SKM-1 (cell line): ENCODE measurements around the gene RILPL2.
"Not testable (repeated sequence)": the region's sequence is repeated elsewhere in the genome, so short reads cannot be mapped to it uniquely, and the experiment has no call there.

Source experiments
- DNase-seq: peaks from one replicate; lab custom pipeline; 2025; ENCODE audit not compliant: unreplicated experiment; lab: John Stamatoyannopoulos, UW

Gene RILPL2

DNA sequence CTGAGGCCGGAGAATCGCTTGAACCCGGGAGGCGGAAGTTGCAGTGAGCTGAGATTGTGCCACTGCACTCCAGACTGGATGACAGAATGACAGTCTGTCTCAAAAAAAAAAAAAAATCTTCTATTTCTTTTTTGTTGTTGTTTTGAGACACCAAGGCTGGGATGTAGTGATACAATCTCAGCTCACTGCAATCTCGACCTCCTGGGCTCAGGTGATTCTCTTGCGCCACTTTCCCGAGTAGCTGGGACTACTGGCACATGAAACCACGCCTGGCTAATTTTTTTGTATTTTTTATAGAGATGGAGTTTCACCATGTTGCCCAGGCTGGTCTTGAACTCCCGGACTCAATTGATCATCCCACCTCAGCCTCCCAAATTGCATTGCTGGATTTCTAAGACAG is 14.2 kb upstream of the RILPL2 start:
- no peak for DNase-seq

DNA sequence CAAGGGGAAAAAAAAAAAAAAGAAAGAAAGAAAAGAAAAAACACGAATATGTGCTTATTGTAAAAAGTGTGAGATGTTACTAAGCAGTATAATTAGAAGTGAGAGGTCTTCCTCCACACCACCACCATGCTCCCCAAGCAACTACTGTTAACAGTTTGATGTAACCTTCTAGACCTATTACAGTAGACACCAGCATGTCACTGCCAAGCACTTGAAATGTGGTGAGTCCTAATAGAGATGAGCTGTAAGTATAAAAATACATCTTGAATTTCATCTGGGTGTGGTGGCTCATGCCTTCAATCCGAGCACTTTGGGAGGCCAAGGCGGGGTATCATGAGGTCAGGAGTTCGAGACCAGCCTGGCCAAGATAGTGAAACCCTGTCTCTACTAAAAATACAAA is 13.4 kb upstream of the RILPL2 start:
- no peak for DNase-seq

DNA sequence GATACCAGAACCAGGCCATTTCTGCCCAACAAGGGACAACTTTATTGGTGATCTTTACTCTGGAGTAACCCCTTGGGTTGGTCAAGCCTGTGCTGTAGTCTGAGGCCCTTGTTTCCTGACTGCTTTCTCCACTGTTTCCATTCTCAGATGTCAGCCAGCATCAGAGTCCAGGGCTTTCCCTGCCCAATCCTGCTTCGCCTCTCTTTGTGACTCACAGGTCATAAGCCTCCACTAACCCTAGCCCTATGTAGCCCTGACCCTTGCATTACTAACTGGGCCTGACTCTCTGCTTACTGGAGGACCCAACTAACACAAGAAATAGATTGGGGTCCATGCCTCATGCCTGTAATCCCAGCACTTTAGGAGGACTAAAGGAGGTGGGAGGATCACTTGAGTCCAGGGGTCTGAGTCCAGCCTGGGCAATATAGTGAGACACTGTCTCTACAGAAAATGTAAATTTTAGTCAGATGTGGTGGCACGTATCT is 12.8 kb upstream of the RILPL2 start:
- no peak for DNase-seq

DNA sequence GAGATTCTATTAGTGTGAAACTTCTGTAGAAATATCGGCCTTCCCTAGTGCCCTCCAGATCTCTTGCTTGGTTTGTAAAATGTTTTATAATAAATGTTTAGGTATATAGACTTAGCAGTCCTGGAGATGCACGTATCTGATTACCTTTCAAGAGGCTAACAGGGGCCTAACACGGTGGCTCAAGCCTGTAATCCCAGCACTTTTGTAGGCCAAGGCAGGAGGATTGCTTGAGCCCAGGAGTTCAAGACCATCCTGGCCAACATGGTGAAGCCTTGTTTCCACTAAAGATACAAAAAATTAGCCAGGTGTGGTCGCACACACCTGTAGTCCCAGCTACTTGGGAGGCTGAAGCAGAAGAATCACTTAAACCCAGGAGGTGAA is 9.8 kb upstream of the RILPL2 start:
- DNase-seq: no peak

DNA sequence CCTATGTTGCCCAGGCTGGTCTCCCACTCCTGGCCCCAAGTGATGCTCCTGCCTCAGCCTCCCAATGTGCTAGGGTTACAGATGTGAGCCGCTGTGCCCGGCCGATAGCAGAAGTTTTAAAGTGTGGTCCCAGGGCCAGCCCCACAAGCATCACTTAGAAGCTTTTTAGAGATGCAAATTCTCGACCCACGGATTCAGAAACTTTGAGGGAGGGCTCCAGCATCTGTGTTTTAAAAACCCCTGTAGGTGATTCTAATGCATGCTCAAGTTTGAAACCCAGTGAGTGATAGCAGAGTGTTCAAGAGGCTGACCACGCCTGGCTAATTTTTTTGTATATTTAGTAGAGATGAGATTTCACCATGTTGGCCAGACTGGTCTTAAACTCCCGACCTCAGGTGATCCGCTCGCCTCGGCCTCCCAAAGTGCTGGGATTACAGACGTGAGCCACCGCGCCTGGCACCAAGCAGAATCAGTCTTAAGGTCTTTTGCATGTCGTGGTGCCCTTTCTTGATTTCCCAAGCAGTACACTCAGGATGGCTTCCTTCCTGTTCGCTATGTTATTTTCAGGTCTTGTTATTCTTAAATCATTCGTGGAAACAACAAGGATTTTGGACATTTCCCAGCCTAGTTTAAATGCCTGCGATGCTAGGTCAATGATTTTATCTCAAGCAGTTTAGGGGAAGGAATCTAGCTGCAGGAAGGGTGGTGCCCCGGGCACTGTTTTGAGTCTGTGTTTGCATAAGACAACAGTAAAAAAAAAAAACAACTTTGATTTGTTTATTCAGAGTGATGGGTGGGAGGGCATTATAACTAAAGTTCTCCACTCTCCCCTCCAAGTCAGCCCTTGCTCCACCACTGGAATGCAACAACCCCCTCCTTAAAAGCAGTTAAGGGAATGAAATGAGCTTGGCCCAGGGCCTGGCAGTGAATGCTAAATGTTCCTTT is 9.2 kb upstream of the RILPL2 start:
- DNase-seq: no peak

DNA sequence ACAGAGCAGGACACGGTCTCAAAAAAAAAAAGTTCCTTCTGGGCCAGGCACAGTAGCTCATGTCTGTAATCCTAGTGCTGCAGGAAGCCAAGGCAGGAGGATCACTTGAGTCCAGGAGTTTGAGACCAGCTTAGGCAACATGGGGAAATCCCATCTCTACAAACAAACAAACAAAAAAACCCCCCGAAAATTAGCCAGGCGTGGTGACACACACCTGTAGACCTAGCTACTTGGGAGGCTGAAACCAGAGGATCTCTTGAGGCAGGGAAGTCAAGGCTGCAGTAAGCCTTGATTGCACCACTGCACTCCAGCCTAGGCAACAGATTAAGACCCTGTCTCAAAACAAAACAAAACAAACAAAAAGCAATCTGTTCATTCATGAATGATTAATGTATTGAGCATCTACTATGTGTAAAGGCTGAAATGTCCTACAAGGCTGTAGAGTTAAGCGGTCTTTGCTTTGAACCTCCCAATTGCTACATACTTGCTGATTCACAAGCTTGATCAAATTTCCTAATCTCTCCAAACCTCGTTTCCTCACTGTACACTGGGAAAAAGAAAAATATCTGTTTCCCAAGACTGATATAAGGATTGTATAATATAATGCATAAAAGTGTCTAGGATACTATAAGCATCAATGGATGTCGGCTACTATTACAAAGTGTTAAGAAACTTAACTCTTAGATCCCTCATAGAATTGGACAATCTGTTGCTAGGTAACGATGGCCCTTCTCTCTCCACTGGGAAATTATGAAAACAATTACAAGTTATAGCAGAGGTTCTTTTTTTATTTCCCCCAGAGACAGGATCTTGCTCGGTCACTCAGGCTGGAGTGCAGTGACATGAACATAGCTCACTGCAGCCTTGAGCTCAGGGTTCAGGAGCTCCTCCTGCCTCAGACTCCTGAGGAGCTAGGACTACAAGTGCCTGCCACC is 7.9 kb upstream of the RILPL2 start:
- DNase-seq: no peak

DNA sequence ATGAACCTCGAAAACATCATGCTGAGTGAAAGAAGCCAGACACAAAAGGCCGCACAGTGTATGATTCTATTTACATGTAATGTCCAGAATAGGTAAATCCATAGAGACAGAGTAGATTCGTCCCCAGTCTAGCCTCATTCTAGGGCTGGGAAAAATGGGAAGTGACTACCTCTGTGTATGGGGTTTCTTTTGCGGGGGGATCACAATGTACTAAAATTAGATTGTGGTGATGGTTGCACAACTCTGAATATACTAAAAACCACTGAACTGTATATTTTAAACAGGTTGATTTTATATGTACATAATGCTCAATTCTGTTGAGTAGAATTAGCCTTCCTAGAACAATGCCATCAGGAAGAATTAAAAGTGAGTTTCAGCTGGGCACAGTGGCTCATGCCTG is 6.3 kb upstream of the RILPL2 start:
- DNase-seq: peak; percentile 12

DNA sequence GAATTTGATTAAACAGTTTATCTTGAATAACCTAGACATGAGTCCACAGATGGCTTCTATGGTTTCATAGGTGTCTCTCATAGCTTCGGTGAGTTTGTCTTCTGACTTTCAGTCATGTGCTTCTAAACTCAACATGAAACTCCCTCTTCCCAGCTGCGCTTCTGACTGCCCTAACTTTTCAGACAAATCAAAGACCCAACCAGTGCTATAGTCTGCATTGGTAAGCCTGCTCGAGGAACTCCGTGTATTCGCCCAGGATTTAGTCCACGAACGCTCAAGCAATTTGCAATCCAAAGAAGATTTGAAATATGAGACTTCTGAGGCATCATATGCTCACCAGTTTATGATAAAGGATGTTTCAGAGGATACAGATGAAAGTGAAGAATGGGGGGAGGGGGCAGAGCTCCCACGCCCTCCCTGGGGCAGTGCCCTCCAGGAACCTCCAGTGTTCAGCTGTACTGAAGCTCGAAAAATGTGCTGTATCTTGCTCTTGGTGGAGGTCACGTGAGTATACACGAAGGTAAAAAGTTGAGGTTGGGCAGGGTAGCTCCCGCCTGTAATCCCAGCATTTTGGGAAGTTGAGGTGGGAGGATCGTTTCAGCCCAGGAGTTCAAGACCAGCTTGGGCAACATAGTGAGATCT is 5.2 kb upstream of the RILPL2 start:
- no peak for DNase-seq

DNA sequence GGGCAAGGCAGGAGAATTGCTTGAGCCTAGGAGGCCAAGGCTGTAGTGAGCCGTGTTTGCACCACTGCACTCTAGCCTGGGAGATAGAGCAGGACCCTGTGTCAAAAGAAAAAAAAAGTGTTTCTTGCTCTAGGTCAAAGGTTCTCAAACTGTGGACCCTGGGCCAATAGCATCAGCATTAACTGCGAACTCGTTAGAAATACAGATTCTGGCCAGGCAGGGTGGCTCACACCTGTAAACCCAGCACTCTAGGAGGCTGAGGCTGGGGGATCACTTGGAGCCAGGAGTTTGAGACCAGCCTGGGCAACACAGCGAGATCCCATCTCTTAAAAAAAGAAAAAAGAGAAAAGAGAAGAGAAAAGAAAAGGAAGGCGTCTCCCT is 858 bp downstream of the RILPL2 start:
- no peak for DNase-seq

DNA sequence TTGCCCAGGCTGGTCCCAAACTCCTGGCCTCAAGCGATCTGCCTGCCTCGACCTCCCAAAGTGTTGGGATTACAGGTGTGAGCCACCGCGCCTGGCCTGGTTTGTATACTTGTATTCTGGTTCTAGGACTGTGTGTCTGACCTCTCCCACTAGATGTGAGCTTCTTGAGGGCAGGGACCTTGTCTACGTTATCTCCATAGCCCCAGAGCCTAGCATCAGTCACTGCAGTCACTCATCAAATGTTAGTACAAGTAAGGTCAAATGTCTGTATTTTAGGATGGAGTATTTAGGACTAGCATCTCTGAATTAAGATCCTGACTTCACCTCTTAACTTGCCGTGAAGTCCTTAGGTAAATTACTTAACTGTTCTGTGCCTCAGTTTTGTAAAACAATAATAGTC is 2.9 kb downstream of the RILPL2 start:
- DNase-seq: no peak

DNA sequence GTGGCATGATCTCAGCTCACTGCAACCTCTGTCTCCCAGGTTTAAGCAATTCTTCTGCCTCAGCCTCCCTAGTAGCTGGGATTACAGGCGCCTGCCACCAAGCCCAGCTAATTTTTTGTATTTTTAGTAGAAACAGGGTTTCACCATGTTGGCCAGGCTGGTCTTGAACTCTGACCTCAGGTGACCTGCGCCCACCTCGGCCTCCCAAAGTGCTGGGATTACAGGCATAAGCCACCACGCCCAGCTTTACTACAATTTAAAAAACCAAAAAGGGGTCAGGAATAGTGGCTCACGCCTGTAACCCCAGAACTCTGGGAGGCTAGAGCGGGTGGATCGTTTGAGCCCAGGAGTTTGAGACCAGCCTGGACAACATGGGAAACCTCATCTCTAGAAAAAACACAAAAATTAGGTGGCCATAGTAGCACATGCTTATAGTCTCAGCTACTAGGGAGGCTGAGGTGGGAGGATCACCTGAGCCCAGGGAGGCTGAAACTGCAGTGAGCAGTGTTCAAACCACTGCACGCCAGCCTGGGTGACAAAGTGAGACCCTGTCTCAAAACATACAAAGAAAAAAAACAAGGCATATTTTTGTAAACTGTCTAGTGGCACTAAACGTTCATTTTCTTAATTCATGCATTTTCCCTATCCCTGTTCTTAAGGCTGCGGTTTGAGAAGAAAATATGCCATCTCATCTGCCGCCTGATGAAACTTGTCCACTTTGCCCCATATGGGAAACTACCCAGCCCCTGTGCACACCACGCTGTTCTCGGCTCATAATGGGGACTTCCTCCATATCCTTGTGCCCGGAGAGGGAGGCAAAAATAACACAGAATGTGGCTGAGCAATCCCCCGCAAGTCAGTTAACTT is 4.3 kb downstream of the RILPL2 start:
- peak; percentile 14 for DNase-seq

DNA sequence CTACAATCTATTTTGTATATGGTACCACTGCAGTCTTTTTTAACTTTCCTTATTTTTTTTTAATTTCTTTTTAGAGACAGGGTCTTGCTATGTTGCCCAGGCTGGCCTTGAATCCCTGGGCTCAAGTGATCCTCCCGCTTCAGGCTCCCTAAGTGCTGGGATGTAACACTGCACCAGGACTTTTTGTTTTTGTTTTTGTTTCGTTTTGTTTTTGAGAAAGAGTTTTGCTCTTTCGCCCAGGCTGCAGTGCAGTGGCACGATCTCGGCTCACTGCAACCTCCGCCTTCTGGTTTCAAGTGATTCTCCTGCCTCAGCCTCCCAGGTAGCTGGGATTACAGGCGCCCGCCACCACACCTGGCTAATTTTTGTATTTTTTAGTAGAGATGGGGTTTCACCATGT is 7.4 kb downstream of the RILPL2 start:
- DNase-seq: not testable (repeated sequence)

DNA sequence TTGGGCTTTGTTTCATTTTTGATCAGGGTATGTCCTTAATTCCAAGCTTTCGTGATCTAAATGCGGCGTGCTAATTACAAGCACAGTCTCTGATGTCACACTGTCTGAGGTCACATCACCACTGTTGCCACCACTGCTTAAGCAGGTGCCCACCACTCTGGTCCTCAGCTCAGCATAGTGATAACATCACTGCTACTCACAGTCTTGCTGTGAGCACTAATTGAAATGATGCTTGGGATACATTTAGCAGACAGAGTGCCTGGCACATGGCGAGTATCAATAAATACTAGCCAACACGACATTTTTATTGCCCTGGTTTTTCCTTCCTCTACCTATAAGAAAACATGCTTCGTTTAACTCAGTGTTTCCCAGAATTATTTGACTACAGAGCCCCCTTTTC is 7.9 kb downstream of the RILPL2 start:
- no peak for DNase-seq

DNA sequence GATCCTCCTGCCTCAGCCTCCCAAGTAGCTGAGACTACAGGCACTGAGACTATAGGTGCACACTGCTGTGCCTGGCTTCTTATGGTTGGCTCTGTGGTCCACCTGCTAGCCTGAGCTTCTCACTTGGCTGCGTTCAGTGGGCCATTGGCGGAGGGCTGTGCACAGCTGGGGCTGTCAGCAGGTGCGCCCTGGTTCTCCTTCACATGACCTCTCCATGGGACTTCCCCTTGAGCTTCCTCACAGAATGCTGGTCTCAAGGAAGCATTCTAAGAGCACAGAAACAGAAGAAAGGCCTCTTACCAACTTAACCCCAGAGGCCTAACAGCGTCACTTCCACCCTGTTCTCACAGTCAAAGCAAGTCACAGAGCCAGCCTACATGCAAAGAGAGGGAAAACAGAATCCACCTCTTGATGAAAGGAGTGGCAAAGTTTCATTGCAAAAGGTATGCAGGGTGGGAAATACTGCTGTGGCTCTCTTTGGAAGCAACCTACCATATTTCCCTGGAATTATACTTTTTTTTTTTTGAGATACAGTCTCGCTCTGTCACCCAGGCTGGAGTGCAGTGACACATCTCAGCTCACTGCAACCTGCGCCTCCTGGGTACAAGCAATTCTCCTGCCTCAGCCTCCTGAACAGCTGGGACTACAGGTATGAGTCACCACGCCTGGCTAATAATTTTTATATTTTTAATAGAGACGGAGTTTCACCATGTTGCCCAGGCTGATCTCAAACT is 9.3 kb downstream of the RILPL2 start:
- DNase-seq: no peak

DNA sequence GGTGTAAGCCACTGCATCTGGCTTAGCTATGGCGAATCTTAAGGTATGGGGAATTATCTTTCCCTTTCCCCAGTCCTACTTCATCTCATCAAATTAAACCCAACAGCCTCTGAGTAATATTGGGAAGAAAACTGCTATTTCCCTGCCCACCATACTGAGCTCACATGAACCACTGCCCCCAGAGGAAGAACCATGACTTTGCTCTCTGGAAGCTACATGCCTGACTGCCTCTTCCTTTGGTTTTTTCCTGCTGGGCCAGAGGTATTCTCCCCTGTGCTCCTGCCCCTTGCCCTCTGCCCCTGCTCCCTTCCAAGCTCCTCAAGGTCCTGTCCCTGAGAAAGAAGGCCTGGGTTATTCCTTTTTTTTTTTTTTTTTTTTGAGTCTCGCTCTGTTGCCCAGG is 15.2 kb downstream of the RILPL2 start:
- no peak for DNase-seq

DNA sequence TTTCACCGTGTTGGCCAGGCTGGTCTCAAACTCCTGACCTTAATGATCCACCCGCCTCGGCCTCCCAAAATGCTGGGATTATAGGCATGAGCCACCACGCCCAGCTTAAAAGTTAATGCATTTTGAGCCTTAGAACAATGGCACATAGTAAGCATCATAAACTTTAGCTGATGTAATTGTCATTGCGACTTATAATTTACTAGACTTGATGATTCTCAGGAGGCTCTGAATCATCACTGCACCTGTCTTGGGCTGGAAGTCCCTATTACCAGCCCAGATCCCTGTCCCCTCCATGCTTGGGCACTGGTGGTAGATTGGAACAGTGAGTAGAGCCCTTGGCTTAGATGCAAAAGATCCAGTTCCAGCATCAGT is 26.5 kb downstream of the RILPL2 start:
- DNase-seq: no peak

DNA sequence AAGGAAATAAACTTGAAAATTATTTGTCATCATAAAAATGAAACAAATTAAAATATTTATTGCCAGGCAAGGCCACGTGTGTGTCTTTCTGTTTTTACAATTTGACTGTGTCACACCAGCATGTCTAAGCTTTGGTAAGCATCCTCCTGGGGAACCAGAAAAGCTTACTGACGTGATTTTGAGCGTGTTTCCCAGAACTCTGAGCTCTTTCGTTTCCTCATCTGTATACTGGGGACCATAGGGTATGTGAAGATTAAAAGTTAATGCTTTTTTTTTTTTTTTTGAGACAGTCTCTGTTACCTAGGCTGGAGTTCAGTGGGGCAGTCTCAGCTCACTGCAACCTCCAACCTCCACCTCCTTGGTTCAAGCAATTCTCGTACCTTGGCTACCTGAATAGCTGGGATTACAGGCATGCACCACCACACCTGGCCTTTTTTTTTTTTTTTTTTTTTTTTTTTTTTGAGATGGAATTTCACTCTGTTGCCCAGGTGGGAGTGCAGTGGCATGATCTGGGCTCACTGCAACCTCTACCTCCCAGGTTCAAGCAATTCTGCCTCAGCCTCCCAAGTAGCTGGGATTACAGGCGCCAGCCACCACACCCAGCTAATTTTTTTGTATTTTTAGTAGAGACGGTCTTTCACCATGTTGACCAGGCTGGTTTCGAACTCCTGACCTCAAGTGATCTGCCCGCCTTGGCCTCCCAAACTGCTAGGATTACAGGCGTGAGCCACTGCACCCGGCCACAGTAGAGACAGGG is 27.0 kb downstream of the RILPL2 start:
- not testable (repeated sequence) for DNase-seq

DNA sequence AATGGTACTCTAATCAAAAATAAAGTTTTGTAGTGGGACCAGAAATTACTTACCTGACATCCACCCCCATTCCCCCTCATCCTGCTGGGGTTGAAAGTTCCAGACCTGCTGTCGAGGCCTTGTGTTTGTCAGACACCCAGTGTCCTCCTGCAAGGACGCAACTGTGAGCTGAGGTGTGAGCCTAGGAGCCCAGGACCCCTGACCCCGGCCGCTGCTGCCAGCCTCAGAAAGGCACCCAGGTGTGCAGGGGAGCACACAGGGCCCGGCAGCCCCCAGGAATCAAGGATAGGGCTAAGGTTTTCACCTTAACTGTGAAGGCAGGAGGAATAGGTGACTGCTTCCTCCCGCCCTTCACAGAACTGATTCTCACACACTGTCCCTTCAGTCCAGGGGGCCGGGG is 27.9 kb downstream of the RILPL2 start:
- not testable (repeated sequence) for DNase-seq

DNA sequence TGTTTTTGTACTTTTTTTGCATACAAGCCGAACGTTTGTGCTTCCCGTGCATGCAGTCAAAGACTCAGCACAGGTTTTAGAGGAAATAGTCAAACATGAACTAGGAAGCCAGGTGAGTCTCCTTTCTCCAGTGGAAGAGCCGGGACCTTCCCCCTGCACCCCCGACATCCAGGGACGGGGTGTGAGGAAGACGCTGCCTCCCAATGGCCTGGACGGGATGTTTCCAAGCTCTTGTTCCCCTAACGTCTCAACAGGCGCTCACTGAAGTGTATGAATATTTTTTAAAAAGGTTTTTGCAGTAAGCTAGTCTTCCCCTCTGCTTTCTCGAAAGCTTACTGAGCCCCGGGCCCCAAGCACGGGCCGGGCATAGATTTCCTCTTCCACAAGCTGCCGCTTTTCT is 28.6 kb downstream of the RILPL2 start:
- not testable (repeated sequence) for DNase-seq
